ENCODE data around the gene TBC1D16.

The TBC1D16 gene

DNA sequence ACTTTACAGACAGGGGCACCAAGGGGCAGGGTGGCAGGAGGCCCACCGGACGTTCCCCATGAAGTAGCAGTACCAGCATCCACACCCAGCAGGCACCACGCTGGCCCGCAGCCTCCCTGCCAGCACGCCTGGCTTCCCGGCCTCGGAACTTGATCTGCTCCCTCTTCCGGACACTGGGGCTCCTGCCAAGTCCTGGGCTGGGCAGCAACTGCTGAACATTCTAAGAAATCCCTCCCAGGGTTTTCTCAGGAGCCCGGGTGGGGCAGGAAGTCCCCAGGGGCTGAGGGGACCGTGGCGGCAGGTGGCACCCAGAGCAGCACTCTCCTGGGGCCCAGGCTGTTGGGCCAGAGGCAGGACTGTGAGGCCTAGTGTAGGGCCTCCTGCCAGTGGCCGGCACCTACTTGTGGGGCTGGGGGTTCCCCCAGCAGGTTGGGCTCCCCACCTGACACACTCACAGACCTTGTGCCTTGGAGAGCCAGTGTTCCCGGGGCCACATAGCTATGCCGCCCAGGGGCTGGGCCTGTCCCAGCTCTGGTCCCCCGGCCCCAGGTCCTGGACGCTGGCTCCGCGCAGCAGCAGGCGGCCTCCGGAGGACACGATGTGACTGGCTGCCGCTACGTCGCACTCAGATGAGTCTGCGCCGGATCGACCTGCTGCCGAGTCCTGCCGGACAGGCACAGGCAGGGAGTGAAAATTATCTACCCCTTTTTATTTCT, 110.3 kb downstream of the TBC1D16 start:
- no peak overlapping the region for H3K4me3 ChIP-seq (ENCODE audit: low read depth in 1 of 2, low read length in 1 of 2)
- no peak overlapping the region for H3K27ac ChIP-seq
- H3K27me3 ChIP-seq = peaks cover 73% of the 10 kb centered on the region
- no peaks in the 10 kb centered on the region for H3K9me3 ChIP-seq
- H3K36me3 ChIP-seq = no peaks in the 10 kb centered on the region
- H3K4me1 ChIP-seq (ENCODE audit: control insufficient read depth in 1 of 2, insufficient read depth in 1 of 2, low read depth in 1 of 2, low read length in 1 of 2) = no peaks in the 10 kb centered on the region
- TF ChIP-seq, protein P1, sequence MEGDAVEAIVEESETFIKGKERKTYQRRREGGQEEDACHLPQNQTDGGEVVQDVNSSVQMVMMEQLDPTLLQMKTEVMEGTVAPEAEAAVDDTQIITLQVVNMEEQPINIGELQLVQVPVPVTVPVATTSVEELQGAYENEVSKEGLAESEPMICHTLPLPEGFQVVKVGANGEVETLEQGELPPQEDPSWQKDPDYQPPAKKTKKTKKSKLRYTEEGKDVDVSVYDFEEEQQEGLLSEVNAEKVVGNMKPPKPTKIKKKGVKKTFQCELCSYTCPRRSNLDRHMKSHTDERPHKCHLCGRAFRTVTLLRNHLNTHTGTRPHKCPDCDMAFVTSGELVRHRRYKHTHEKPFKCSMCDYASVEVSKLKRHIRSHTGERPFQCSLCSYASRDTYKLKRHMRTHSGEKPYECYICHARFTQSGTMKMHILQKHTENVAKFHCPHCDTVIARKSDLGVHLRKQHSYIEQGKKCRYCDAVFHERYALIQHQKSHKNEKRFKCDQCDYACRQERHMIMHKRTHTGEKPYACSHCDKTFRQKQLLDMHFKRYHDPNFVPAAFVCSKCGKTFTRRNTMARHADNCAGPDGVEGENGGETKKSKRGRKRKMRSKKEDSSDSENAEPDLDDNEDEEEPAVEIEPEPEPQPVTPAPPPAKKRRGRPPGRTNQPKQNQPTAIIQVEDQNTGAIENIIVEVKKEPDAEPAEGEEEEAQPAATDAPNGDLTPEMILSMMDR (IDR thresholded peaks at IDR 0.05) = no peak

DNA sequence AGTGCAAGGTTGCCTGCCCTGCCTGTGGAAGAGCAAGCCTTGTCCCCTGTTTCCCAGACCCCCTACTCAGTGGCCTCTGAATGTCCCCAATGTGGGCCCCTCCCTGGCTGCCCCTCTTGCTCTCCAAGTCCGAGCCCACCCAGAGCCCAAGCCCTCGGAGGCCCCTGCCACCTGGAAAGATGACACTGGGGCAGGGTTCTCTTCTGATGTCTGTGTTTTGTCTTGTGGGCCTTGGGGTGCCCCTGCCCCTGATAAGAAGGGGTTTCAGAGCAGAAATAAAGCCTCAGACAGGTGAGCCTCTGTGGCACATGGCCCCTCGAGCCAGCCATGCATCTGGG, 111.1 kb downstream of the TBC1D16 start:
- H3K36me3 ChIP-seq = no peaks in the 10 kb centered on the region
- TF ChIP-seq, protein P1 (IDR thresholded peaks at IDR 0.05) = no peak
- H3K4me1 ChIP-seq (ENCODE audit: control insufficient read depth in 1 of 2, insufficient read depth in 1 of 2, low read depth in 1 of 2, low read length in 1 of 2) = no peaks in the 10 kb centered on the region
- H3K4me3 ChIP-seq (ENCODE audit: low read depth in 1 of 2, low read length in 1 of 2) = no peak overlapping the region
- H3K27me3 ChIP-seq = peaks cover 73% of the 10 kb centered on the region
- H3K27ac ChIP-seq = no peak overlapping the region
- H3K9me3 ChIP-seq = no peaks in the 10 kb centered on the region

DNA sequence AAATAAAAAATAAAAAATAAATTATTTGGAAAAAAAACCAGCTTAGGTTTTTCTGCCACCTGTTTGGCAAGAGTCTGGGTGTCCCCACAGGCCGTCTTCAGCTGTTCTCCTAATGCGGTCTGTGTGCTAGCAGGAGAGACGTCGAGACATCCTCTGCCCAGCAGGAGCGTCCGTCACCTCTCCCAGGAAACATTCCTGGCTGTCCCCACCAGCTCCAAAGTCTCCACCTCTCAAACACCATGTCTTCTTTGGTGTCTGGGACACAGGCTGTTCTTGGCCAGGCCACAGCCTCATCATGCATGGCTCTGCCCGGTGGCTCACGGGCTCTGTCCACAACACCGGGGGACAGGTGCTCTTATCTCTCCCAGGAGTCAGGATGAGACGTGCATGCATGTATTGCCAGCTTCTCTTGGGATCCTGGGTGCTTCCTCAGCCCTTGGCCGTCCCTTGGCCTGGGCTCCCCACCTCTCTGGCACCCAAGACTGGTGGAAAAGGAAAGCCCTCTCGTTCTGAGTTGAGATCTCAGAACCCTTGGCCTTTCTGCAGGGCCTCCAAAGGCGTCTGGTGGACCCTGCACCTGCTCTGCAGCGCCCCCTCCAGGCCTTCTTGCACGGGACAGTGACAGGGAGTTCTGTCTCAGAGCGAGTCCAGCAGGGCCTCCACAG, 111.6 kb downstream of the TBC1D16 start:
- Histone ChIP-seq H3K27ac (no peak overlapping the region), H3K4me3 (ENCODE audit: low read depth in 1 of 2, low read length in 1 of 2) (no peak overlapping the region), H3K9me3 (no peaks in the 10 kb centered on the region), H3K27me3 (peaks cover 72% of the 10 kb centered on the region), H3K36me3 (no peaks in the 10 kb centered on the region), H3K4me1 (ENCODE audit: control insufficient read depth in 1 of 2, insufficient read depth in 1 of 2, low read depth in 1 of 2, low read length in 1 of 2) (no peaks in the 10 kb centered on the region)
- TF ChIP-seq, protein P1 (IDR thresholded peaks at IDR 0.05) = no peak

DNA sequence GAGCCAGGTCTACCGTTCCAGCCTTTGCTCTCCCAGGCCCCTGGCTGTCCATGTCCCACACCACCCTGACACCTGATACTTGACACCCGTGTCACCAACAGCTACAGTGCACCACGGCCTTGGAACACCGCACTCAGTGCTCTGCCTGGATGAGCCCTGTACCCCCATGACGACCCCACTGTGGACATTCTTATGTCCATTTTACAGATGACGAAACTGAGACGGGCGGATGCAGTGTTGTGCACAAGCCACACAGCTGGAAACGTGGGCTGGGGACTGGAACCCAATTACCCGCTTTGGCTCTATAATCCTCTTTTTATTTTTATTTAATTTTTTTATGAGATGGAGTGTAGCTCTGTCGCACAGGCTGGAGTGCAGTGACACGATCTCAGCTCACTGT, 112.9 kb downstream of the TBC1D16 start:
- TF ChIP-seq, protein P1 (IDR thresholded peaks at IDR 0.05) = no peak
- H3K36me3 ChIP-seq = no peaks in the 10 kb centered on the region
- peaks cover 64% of the 10 kb centered on the region for H3K27me3 ChIP-seq
- no peak overlapping the region for H3K27ac ChIP-seq
- no peak overlapping the region for H3K4me3 ChIP-seq (ENCODE audit: low read depth in 1 of 2, low read length in 1 of 2)
- H3K4me1 ChIP-seq (ENCODE audit: control insufficient read depth in 1 of 2, insufficient read depth in 1 of 2, low read depth in 1 of 2, low read length in 1 of 2) = no peaks in the 10 kb centered on the region
- no peaks in the 10 kb centered on the region for H3K9me3 ChIP-seq

DNA sequence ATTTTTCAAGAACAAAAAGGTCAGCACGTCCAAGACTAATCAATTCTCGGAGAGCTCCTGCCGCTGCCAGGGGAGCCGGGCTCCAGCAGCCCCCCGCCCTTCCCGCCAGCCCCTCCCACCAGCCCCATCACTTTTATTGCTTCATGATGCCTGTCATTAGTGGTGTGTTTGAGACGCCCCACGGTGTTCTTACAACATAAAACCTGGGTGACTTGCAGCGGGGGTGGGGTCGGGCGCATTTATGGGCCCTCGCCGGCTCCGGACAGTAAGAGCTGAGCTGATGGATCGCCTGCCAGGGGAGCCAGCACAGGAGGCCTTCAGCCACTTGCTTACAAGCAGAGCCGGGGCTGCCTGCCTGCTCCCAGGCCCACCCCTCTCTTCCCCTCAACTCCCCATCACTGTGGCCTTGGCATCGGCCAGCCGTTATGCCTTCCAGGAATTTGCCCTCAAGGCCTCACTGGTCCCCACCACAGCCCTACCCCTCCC, 113.5 kb downstream of the TBC1D16 start:
- TF ChIP-seq, protein P1 (IDR thresholded peaks at IDR 0.05) = no peak
- Histone ChIP-seq H3K4me1 (ENCODE audit: control insufficient read depth in 1 of 2, insufficient read depth in 1 of 2, low read depth in 1 of 2, low read length in 1 of 2) (no peaks in the 10 kb centered on the region), H3K27me3 (peaks cover 60% of the 10 kb centered on the region), H3K4me3 (ENCODE audit: low read depth in 1 of 2, low read length in 1 of 2) (no peak overlapping the region), H3K9me3 (no peaks in the 10 kb centered on the region), H3K36me3 (no peaks in the 10 kb centered on the region), H3K27ac (no peak overlapping the region)
